SK-N-SH (cell line): ENCODE results near the gene MAGEC3. TPM values are rescaled to one million over a fixed set of nuclear protein-coding genes. Genes with fewer than 3 reads are reported as not detected.

Experiments
- CTCF ChIA-PET: fragments of 300-600, 350-600 bp; formaldehyde crosslinking; extraction: SDS; loops from one replicate; lab custom pipeline; 2021; lab: Yijun Ruan, JAX
- POLR2A ChIA-PET: fragments of 350-600 bp; sonication (Branson Sonifier 250); formaldehyde crosslinking; extraction: SDS; loops from one replicate; lab custom pipeline; 2020; ENCODE audit warnings: antibody characterized with exemption, inconsistent platforms; lab: Yijun Ruan, JAX
- DNase-seq: peaks from one replicate; pipeline ENCODE4 v3.0.0; 2012
- H2AFZ ChIP-seq: fragments of 200-600 bp; sonication (generic); 2 replicates; pipeline ENCODE4 v1.8.1; 2016; ENCODE audit warnings: antibody characterized with exemption, mild to moderate bottlenecking, low read depth
- H3F3A ChIP-seq: fragments of 200-600 bp; sonication (generic); replicated peaks from 2 replicates; pipeline ENCODE3; 2016; ENCODE audit warnings: antibody characterized with exemption, mild to moderate bottlenecking; ENCODE audit not compliant: insufficient read depth
- H3K27ac ChIP-seq, 2 experiments: fragments of 200-500 bp in 1 of 2; fragments of 200-600 bp in 1 of 2; sonication (Bioruptor generic) in 1 of 2; sonication (generic), shearing (Covaris generic) in 1 of 2; 2 replicates each; pipeline versions ENCODE4 v1.5.1 to v1.6.1; 2014 to 2016; ENCODE audit warnings: low read depth in 2 of 2, inconsistent platforms in 1 of 2, low read length in 1 of 2, mild to moderate bottlenecking in 1 of 2, mixed read lengths in 1 of 2
- H3K27me3 ChIP-seq: fragments of 200-600 bp; sonication (generic), shearing (Covaris generic); 2 replicates; pipeline ENCODE4 v1.6.1; 2016; ENCODE audit warnings: mixed run types; ENCODE audit not compliant: insufficient read depth
- H3K36me3 ChIP-seq, 2 experiments: fragments of 200-500 bp in 1 of 2; fragments of 200-600 bp in 1 of 2; sonication (Bioruptor generic) in 1 of 2; sonication (generic) in 1 of 2; replicated peaks in 1 of 2; 2 replicates each; pipeline versions ENCODE3 to v1.5.1; 2014 to 2016; ENCODE audit warnings: low read length in 1 of 2, mild to moderate bottlenecking in 1 of 2; ENCODE audit not compliant: insufficient read depth in 2 of 2, control insufficient read depth in 1 of 2
- H3K4me1 ChIP-seq, 2 experiments: fragments of 200-500 bp in 1 of 2; fragments of 200-600 bp in 1 of 2; sonication (Bioruptor generic) in 1 of 2; sonication (generic), shearing (Covaris generic) in 1 of 2; 2 replicates each; pipeline versions ENCODE4 v1.5.1 to v1.6.1; 2014 to 2016; ENCODE audit warnings: low read depth in 1 of 2, low read length in 1 of 2, mixed run types in 1 of 2; ENCODE audit not compliant: insufficient read depth in 2 of 2, control insufficient read depth in 1 of 2
- H3K4me2 ChIP-seq: fragments of 200-600 bp; sonication (generic), shearing (Covaris generic); 2 replicates; pipeline ENCODE4 v1.6.1; 2017; ENCODE audit warnings: mixed run types
- H3K4me3 ChIP-seq, 2 experiments: fragments of 200-500 bp in 1 of 2; fragments of 200-600 bp in 1 of 2; sonication (Bioruptor generic) in 1 of 2; sonication (generic), shearing (Covaris generic) in 1 of 2; 2 replicates each; pipeline versions ENCODE4 v1.5.1 to v1.8.1; 2014 to 2016; ENCODE audit warnings: low read depth in 2 of 2, inconsistent platforms in 1 of 2, low read length in 1 of 2, mild to moderate bottlenecking in 1 of 2, mixed read lengths in 1 of 2, moderate library complexity in 1 of 2
- H3K79me2 ChIP-seq: fragments of 200-600 bp; sonication (generic); 2 replicates; pipeline ENCODE4 v1.8.1; 2017; ENCODE audit warnings: mild to moderate bottlenecking; ENCODE audit not compliant: insufficient read depth
- H3K9ac ChIP-seq: fragments of 200-600 bp; sonication (generic); 2 replicates; pipeline ENCODE4 v1.6.1; 2017; ENCODE audit warnings: mixed run types
- H3K9me2 ChIP-seq: fragments of 200-600 bp; sonication (generic); 2 replicates; pipeline ENCODE4 v1.6.1; 2017; ENCODE audit warnings: mixed run types
- H3K9me3 ChIP-seq: fragments of 200-600 bp; sonication (generic); 2 replicates; pipeline ENCODE4 v1.6.1; 2017; ENCODE audit warnings: mixed run types, mild to moderate bottlenecking, moderate library complexity
- H4K20me1 ChIP-seq: fragments of 200-600 bp; sonication (generic); 2 replicates; pipeline ENCODE4 v1.6.1; 2017; ENCODE audit warnings: mild to moderate bottlenecking, mixed run types; ENCODE audit not compliant: insufficient read depth
- EP300 ChIP-seq, 2 experiments: IDR thresholded peaks; 2 replicates each; pipeline versions ENCODE4 v1.4.0 to v1.6.1; 2012; ENCODE audit warnings: borderline replicate concordance in 1 of 2, low read depth in 1 of 2, low read length in 1 of 2
- EZH2phosphoT487 ChIP-seq: fragments of 200-600 bp; sonication (generic); IDR thresholded peaks from 2 replicates; pipeline ENCODE4 v1.6.1; 2017; ENCODE audit warnings: low read depth, mixed run types, mild to moderate bottlenecking, antibody characterized with exemption, moderate library complexity, borderline replicate concordance
- FOXJ3 ChIP-seq: sonication (generic); formaldehyde crosslinking; IDR thresholded peaks from 2 replicates; pipeline ENCODE4 v1.5.1; 2020; ENCODE audit warnings: mild to moderate bottlenecking, missing genetic modification reagents
- JUND ChIP-seq: IDR thresholded peaks from 2 replicates; pipeline ENCODE4 v1.4.0; 2012
- MAX ChIP-seq: IDR thresholded peaks from 2 replicates; pipeline ENCODE4 v1.4.0; 2012; ENCODE audit warnings: low read depth
- MEF2A ChIP-seq: IDR thresholded peaks from 2 replicates; pipeline ENCODE4 v1.4.0; 2012; ENCODE audit warnings: low read depth, borderline replicate concordance
- MXI1 ChIP-seq: IDR thresholded peaks from 2 replicates; pipeline ENCODE4 v1.6.1; 2012; ENCODE audit warnings: mild to moderate bottlenecking, low read depth, low read length, improper control_type of control experiment
- NFIC ChIP-seq: IDR thresholded peaks from 2 replicates; pipeline ENCODE4 v1.4.0; 2012; ENCODE audit warnings: borderline replicate concordance
- PBX3 ChIP-seq: IDR thresholded peaks from 2 replicates; pipeline ENCODE4; 2012
- POLR2AphosphoS5 ChIP-seq: IDR thresholded peaks from 2 replicates; pipeline ENCODE4 v1.6.1; 2012; ENCODE audit warnings: low read depth, low read length
- RAD21 ChIP-seq: IDR thresholded peaks from 2 replicates; pipeline ENCODE4 v1.6.1; 2012; ENCODE audit warnings: mild to moderate bottlenecking, low read length
- RCOR1 ChIP-seq: fragments of 150-350 bp; IDR thresholded peaks from 2 replicates; pipeline ENCODE4 v1.6.1; 2017; ENCODE audit warnings: antibody characterized with exemption, low read length
- REST ChIP-seq: IDR thresholded peaks from 2 replicates; pipeline ENCODE4 v1.6.1; 2012; ENCODE audit warnings: mild to moderate bottlenecking, low read depth, low read length, moderate library complexity
- RFX5 ChIP-seq: IDR thresholded peaks from 2 replicates; pipeline ENCODE4 v1.6.1; 2012; ENCODE audit warnings: mild to moderate bottlenecking, improper control_type of control experiment, low read length
- RXRA ChIP-seq: IDR thresholded peaks from 2 replicates; pipeline ENCODE4 v1.4.0; 2012; ENCODE audit warnings: low read depth, mild to moderate bottlenecking, borderline replicate concordance
- SIN3A ChIP-seq: IDR thresholded peaks from 2 replicates; pipeline ENCODE4 v1.6.1; 2012; ENCODE audit warnings: low read depth, mild to moderate bottlenecking, low read length, moderate library complexity, borderline replicate concordance
- TCF12 ChIP-seq: IDR thresholded peaks from 2 replicates; pipeline ENCODE4 v1.4.0; 2012
- TEAD4 ChIP-seq: IDR thresholded peaks from 2 replicates; pipeline ENCODE4 v1.4.0; 2012; ENCODE audit warnings: mild to moderate bottlenecking, borderline replicate concordance; ENCODE audit not compliant: insufficient read depth
- WGBS: methylation state at CpG from one replicate; pipeline ENCODE4 v1.1.6; 2017; ENCODE audit warnings: low lambda C conversion rate; 5-methylcytosine and 5-hydroxymethylcytosine counted together
- polyA plus RNA-seq, 3 experiments: library from polyadenylated mRNA; depleted of rRNA; stranded (reverse); fragments of >200 nt; gene quantifications; 2 replicates each; pipeline ENCODE4 v1.2.3, GENCODE V29; 2012
- TF ChIP-seq, protein P1 (sequence below): fragments of 150-350 bp; IDR thresholded peaks from 2 replicates; pipeline ENCODE4 v1.6.1; 2016; ENCODE audit warnings: mild to moderate bottlenecking, low read depth, low read length
- TF ChIP-seq, protein P2 (sequence below): IDR thresholded peaks from 2 replicates; pipeline ENCODE4 v1.4.0; 2012; ENCODE audit warnings: low read depth, borderline replicate concordance

MAGEC3 gene
- polyA plus RNA-seq, 1 of the 3 experiments (the other 2 are of a cell fraction): 0.26 TPM

DNA sequence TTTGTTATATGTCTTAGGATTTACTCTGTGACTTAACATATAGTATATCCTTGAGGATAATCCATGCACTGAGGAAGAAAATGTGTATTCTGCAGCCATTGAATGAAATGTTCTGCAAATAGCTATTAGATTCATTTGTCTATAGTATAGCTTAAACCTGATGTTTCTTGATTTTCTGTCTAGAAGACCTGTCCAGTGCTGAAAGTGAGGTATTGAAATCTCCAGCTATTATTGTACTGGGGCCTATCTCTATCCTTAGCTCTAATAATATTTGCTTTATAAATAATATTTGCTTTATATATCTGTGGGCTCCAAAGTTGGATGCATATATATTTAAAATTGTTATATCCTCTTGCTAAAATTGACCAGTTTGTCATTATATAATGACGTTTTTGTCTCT lies 26.7 kb upstream of the MAGEC3 start:
- Histone ChIP-seq H3K36me3 (no peaks in the 10 kb centered on the region), H3K9ac (no peak overlapping the region), H3K27ac (no peak overlapping the region), H3K27me3 (no peaks in the 10 kb centered on the region), H3K4me3 (no peak overlapping the region), H3K9me2 (no peaks in the 10 kb centered on the region), H3K79me2 (no peaks in the 10 kb centered on the region), H3K9me3 (no peaks in the 10 kb centered on the region), H4K20me1 (no peaks in the 10 kb centered on the region), H3K4me1 (no peaks in the 10 kb centered on the region), H3K4me2 (no peak overlapping the region), H3F3A (no peaks in the 10 kb centered on the region), H2AFZ (no peak overlapping the region)
- 0% methylated on average over 1 of the region's 1 CpG for WGBS
- CTCF ChIA-PET: interaction anchor here (1.0 kb wide), 1 partner anchor 17 kb away, joined by 3 read pairs; no protein-coding TSS in a partner anchor
- DNase-seq: no peak
- TF ChIP-seq RAD21: no peak
- TF ChIP-seq SIN3A: no peak
- no peak for TF ChIP-seq MAX
- no peak for TF ChIP-seq MXI1
- TF ChIP-seq EP300 (IDR thresholded peaks at IDR 0.05; ENCODE audit: borderline replicate concordance in 1 of 2, low read depth in 1 of 2, low read length in 1 of 2): no peak
- no peak for TF ChIP-seq JUND
- no peak for TF ChIP-seq MEF2A
- no peak for TF ChIP-seq RFX5
- TF ChIP-seq TEAD4: no peak
- no peak for TF ChIP-seq POLR2AphosphoS5
- no peak for TF ChIP-seq NFIC
- TF ChIP-seq, protein P1, sequence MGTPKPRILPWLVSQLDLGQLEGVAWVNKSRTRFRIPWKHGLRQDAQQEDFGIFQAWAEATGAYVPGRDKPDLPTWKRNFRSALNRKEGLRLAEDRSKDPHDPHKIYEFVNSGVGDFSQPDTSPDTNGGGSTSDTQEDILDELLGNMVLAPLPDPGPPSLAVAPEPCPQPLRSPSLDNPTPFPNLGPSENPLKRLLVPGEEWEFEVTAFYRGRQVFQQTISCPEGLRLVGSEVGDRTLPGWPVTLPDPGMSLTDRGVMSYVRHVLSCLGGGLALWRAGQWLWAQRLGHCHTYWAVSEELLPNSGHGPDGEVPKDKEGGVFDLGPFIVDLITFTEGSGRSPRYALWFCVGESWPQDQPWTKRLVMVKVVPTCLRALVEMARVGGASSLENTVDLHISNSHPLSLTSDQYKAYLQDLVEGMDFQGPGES: no peak
- no peak for TF ChIP-seq TCF12
- no peak for TF ChIP-seq RXRA
- no peak for TF ChIP-seq EZH2phosphoT487
- no peak for TF ChIP-seq RCOR1
- no peak for TF ChIP-seq PBX3
- no peak for TF ChIP-seq FOXJ3 (CRISPR knock-in tag)
- TF ChIP-seq, protein P2, sequence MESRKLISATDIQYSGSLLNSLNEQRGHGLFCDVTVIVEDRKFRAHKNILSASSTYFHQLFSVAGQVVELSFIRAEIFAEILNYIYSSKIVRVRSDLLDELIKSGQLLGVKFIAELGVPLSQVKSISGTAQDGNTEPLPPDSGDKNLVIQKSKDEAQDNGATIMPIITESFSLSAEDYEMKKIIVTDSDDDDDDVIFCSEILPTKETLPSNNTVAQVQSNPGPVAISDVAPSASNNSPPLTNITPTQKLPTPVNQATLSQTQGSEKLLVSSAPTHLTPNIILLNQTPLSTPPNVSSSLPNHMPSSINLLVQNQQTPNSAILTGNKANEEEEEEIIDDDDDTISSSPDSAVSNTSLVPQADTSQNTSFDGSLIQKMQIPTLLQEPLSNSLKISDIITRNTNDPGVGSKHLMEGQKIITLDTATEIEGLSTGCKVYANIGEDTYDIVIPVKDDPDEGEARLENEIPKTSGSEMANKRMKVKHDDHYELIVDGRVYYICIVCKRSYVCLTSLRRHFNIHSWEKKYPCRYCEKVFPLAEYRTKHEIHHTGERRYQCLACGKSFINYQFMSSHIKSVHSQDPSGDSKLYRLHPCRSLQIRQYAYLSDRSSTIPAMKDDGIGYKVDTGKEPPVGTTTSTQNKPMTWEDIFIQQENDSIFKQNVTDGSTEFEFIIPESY: no peak
- TF ChIP-seq REST: no peak
- POLR2A ChIA-PET: no interaction called here
